Adipose tissue (tissue), 3 donors: Measurements from ENCODE around the gene SLC30A7. TPM values are rescaled to one million over a fixed set of nuclear protein-coding genes. Genes with fewer than 3 reads are reported as not detected.
"Not testable (repeated sequence)": the region's sequence is repeated elsewhere in the genome, so short reads cannot be mapped to it uniquely, and the experiment has no call there.

Experiments used
- H3K27ac ChIP-seq: one replicate; pipeline ENCODE4 v1.5.1; 2013; ENCODE audit warnings: low read depth, low read length
- WGBS, 3 donors: extraction: QIAGEN DNeasy Blood & Tissue Kit; methylation state at CpG; one replicate each; pipeline ENCODE4 v1.1.7; 2013; 5-methylcytosine and 5-hydroxymethylcytosine counted together
- polyA plus RNA-seq, 3 donors: library from polyadenylated mRNA; stranded (reverse); fragments of 200-250 nt; gene quantifications; one replicate each; pipeline ENCODE4 v1.2.3, GENCODE V29; 2013
- donor health status: healthy with polysubstance abuse.
- donor health status: Bipolar disorder and iron deficiency.
- donor health status: healthy.

Gene SLC30A7
- polyA plus RNA-seq, 3 donors, result 1.8 to 5.3 (median 2.8) TPM

DNA sequence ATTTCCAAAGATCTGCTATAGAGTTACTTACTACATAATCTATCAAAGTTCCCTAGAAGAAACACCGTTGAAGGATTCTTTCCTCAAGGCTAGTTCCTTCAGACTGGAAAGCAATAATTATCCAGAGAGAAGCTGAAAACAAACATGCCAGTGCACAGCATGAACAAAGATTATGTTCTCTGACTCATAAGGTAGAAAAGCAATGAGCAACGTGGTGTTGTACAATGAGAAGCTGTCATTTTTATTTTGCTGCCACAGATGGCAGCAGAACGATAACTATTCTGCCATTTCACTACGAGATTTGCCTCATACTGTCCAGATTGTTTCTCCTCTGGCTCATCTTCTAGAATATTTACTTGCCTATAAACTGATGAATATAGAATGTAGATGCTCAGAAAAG, 11.9 kb upstream of the SLC30A7 start:
- no peak overlapping the region for H3K27ac ChIP-seq
- WGBS, 3 donors, result 35 to 74% (median 67%) methylated on average over 4 of the region's 4 CpGs

DNA sequence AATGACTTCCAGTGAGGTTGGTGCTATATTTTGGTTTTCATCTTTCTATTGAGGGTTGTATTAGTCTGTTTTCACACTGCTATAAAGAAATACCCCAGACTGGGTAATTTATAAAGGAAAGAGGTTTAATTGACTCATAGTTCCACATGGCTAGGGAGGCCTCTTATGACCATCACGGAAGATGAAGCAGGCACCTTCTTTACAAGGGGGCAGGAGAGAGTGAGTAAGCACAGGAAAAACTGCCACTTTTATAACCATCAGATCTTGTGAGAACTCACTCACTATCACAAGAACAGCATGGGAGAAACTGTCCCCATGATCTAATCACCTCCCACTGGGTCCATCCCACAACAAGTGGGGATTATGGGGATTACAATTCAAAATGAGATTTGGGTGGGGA, 6.9 kb upstream of the SLC30A7 start:
- not testable (repeated sequence) for H3K27ac ChIP-seq
- 93 to 96% (median 94%) methylated on average over 1 of the region's 1 CpG for WGBS, 3 donors

DNA sequence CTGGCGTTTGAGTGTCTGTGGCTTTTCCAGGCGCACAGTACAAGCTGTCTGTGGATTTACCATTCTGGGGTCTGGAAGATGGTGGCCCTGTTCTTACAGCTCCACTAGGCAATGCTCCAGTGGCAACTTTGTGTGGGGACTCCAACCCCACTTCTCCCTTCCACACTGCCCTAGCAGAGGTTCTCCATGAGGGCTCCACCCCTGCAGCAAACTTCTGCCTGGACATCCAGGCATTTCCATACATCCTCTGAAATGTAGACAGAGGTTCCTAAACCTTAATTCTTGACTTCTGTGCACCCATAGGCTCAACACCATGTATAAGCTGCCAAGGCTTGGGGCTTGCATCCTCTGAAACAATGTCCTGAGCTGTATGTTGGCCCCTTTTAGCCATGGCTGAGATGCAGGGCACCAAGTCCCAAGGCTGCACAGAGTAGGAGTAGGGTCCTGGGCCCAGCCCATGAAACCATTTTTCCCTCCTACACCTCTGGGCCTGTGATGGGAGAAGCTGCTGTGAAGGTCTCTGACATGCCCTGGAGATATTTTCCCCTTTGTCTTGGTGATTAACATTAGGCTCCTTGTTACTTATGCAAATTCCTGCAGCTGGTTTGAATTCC, 5.9 kb upstream of the SLC30A7 start:
- H3K27ac ChIP-seq, result not testable (repeated sequence)
- 99 to 100% (median 100%) methylated on average over 2 of the region's 2 CpGs for WGBS, 3 donors

DNA sequence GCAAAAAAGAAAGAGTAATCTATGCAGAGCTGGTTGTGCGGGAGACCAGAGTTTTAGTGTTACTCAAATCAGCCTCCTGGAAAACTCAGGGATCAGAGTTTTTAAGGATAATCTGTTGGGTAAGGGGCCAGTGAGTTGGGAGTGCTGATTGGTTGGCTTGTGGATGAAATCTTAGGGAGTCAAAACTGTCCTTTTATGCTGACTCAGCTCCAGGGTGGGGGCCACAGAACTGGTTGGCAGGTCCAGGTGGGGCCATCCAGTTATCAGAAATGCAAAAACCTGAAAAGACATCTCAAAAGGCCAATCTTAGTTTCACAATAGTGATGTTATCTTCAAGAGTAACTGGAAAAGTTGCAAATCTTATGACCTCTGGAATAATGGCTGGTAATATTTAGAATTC, 4.5 kb upstream of the SLC30A7 start:
- 97 to 100% (median 100%) methylated on average over 1 of the region's 1 CpG for WGBS, 3 donors
- no peak overlapping the region for H3K27ac ChIP-seq

DNA sequence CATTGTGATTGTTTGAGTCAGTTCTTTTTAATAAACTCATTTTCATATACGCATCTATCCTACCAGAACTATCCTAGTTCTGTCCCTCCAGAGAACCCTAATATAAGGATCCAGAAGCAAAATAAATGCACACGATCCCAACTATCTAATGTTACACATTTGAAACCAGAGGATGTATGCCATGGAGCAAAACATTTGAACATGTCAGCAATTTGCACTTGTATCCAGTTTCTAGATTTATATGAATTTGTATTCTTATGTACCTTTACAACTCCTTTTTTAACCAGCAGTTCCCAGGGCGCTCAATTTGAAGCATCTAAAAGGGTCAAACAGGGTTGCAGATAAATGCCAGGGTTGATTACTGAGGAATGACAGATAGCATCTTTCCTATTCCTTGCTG, 3.3 kb upstream of the SLC30A7 start:
- H3K27ac ChIP-seq, result no peak overlapping the region
- WGBS, 3 donors, result 95 to 96% (median 95%) methylated on average over 3 of the region's 3 CpGs

DNA sequence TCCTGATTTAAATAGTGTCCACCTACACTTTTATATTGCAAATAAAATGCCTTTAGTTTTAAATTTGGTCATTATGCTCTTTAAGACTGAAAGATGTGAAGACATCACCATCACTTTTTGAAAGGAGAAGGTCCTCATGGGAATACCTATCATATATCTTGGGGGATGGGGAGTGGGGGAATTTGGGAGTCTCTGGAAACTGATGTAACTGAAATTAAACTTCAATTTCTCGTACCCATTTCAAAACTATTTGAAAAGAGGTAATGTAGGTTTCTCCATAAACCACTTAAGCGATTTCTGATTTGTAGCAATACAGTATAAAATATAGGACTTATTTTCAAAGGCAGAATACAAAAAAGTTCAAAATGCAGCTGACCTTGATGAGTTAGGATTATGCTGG, 2.2 kb upstream of the SLC30A7 start:
- H3K27ac ChIP-seq, result no peak overlapping the region
- 35 to 42% (median 36%) methylated on average over 2 of the region's 2 CpGs for WGBS, 3 donors

DNA sequence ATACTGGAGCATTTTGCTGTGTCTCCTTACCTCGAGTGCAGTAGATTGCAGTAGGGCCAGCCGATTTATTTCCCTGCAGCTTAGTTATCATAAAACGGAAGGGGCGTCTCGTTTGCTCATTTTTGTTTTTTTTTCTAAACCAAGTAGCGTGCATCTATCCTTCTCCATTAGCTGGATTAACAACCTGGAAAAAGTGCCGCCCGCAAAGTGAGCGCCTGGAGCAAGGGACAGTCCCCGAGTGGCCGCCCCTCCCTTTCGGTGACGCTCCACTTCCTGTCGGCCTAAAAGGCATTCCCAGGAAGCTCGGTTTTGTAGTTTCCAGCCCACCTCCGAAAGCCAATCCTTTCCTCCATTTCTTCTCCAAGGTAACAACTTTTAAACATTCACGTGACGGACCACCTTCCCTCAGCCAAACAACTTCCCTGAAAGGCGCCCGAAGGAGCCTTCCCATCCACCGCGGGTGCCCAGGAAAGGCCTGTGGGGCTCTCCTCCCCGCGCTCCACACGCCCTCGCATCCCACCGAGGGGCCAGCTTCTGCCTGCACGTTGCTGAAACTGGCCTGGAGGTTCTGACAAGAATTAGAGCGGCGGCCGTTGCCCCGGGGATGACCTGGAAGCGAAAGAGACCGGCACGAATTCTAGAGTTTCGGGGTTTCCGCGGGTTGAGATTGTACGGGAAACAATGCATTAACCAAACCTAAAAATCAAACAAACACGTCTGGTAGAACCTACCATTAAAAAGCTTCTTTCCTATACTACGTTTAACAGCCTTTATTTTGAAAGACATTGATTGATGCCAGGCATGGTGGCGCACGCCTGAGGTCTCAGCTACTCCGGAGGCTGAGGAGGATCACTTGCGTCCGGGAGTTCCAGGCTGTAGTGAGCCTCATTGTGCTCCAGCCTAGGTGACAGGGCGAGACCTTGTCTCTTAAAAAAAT, 1.0 kb upstream of the SLC30A7 start, which contains the start of gene EXTL2:
TSS of gene EXTL2 (minus strand) at position 240 of the 937 bp plus-strand sequence. CDS start 6,085 bp downstream, outside the sequence.
- WGBS, 3 donors, result 0% methylated on average over 47 of the region's 47 CpGs
- peak within 1 kb of the TSS; percentile 96 for H3K27ac ChIP-seq

DNA sequence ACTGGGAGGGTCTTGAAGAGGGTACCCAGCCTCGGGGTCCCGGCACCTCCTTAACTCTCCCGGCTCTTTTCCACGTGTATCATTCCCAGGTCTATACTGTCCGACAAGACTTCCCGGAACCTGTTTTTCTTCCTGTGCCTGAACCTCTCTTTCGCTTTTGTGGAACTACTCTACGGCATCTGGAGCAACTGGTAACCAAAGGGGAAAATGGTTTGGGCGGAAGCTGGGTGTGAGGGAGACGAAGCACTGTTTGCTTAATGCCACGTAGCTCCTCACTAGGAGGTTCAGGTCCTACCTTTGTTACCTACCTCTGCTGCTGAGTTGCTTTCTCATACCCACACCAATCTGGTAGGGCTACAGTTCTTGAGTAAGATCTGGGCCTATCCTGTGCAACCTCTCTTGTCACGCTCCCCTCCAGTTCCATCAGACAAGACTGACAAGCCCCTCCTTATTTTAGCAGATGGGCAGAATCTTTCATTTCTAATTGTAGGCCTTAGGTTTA, 642 bp downstream of the SLC30A7 start:
- 0 to 1% (median 1%) methylated on average over 12 of the region's 12 CpGs for WGBS, 3 donors
- peak overlapping the region; percentile 96 for H3K27ac ChIP-seq

DNA sequence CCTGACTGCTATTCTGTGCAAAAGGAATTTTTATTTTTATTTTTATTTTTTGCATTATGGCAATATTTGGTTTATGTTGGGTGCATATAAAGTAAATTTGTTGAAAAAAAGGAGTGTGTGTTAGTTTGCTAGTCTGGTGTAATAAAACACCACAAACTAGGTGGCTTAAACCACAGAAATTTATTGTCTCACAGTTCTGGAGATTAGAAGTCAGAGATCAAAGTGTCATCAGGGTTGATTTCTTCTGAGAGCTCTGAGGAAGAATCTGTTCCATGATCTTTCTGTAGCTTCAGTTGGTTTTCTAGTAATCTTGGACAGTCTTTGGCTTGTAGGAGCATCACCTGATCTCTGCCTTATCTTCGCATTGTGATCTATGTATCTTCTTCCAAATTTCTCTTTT, 6.5 kb downstream of the SLC30A7 start:
- H3K27ac ChIP-seq, result no peak overlapping the region
- 97 to 100% (median 100%) methylated on average over 1 of the region's 1 CpG for WGBS, 3 donors

DNA sequence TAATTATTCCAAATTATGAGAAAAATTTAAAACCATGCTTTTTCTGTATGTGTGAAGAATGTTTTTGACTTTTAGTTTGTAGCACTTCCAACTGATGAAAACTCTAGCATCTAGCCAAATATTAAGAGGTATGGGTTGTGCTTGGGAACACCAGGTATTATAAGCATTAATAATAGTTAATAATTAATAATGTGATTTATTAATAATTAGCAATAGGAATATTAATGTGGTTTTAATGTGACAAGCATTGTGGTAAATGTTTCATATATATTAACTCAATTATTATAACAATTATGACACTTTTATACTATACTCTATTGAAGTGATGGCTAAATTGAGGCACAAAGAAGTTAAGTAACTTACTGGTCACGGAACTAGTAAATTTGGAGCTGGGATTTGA, 7.9 kb downstream of the SLC30A7 start:
- H3K27ac ChIP-seq, result no peak overlapping the region
- WGBS, 3 donors, result 97 to 100% (median 100%) methylated on average over 1 of the region's 1 CpG

DNA sequence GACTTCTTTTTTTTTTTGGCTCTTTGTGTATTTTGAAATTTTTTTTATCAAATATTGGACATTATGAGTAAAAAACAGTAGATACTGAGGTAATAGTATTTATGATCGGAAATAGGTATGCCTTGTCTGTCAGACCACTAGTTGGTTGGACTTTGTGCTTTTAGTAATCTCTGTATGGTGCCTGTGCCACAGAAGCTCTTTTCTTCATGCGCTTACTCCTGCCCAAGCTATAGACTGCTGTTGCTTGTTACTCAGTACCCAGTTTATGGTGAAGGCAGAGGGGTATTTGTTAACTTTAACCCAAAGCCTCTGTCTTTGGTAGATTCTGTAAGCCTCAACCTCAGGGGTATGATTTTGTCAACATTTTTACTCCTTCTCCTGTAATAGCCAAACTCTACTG, 8.6 kb downstream of the SLC30A7 start:
- WGBS, 3 donors, result 93 to 98% (median 97%) methylated on average over 2 of the region's 2 CpGs
- H3K27ac ChIP-seq, result no peak overlapping the region

DNA sequence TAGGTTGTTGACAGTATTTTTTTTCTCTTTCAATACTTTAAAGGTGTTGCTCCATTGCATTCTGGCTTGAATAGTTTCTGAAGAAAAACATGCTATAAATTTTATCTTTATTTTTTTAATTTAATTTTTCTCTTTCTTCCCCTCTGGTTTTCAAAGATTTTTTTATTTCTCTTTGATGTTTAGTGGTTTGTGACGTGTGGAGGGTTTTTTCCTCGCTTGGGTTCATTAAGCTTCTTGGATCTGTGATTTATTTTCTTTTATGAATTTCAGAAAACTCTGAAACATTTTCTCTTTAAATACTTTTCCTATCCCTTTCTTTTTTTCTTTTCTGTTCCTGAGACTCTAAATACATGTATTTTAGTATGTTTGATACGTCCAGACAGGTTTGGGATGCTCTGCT, 9.3 kb downstream of the SLC30A7 start:
- 98% methylated on average over 3 of the region's 3 CpGs for WGBS, 3 donors

DNA sequence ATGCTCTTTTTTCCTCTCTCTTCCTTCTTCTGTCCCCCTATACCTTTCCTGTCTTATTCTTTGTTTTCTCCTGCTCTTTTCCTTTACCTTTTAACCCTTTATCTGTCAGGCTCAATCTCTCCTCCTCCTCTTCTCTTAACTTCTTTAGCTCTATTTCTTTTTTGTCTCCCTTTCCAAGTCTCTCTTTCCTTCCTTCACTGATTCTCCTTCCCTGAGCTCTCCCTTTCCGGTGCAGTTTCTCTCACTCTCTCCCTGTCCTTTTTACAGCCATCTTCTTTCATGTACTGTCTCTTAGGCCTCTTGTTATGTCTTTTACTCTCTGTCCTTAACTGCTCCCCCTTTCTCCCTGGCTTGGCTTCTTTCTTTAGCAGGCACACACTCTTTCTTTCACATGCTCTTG, 12.0 kb downstream of the SLC30A7 start:
- no peak overlapping the region for H3K27ac ChIP-seq
- WGBS, 3 donors, result 94 to 100% (median 96%) methylated on average over 1 of the region's 1 CpG

More for the DNA sequence above, 9.3 kb downstream of the SLC30A7 start:
- H3K27ac ChIP-seq, result no peak overlapping the region

DNA sequence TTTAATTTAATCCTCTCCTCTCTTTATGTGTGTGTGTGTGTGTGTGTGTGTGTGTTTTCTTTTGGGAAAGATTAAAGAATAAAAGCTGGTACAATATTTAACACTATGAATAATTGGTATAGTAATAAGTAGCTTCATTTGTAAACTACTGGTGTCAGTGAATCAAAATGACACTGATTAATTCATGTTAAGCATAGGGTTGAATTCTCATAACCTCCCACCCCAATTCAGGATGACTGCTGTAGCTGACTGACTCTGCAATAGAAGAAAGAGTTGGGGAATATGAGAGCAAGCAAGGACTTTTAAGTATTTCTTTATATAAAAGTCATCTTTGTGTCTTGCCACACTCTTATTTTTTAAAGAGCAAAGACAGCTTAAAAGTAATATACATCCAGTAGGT, 13.1 kb downstream of the SLC30A7 start:
- no peak overlapping the region for H3K27ac ChIP-seq

DNA sequence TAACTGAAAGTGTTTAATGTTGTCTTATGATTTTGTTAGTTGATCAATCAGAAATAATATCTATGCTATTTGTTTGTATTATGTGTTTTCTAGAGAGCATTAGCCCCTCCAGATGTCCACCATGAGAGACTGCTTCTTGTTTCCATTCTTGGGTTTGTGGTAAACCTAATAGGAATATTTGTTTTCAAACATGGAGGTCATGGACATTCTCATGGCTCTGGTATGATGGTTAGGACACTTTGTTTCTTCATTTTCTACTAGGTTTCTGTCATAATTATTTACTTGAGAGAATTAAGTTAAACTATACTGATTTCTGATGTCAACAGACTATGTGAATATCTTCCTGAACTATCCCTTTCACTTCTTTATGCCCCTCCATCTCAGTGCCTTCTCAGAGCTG, 16.1 kb downstream of the SLC30A7 start:
- no peak overlapping the region for H3K27ac ChIP-seq

DNA sequence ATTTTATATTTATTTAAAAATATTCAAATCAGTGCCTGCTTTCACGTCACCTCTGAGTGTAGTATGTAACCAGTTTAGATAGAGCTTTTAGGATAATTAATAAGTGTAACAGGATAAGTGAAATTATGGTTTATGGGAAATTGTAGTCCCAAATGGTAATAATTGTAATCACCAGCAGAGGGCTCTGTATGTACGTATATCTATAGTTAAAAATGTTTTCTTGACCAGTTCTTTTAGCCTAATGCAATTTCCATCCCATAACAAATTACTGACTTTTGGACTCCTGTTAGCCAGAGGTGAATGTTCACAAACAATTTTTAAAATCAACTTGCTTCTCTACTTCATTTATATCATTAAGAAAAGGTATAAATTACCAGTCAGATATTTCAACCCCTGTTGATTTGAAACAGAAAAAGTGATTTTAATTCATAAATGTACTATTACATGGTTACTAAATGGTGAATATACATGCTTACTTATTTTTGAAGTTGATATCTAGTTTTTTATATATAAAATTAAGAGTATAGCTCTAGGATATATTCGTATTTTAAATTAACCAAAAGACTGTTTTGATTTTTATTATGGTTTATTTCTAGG, 25.3 kb downstream of the SLC30A7 start:
- 37 to 51% (median 40%) methylated on average over 3 of the region's 3 CpGs for WGBS, 3 donors
- no peak overlapping the region for H3K27ac ChIP-seq

DNA sequence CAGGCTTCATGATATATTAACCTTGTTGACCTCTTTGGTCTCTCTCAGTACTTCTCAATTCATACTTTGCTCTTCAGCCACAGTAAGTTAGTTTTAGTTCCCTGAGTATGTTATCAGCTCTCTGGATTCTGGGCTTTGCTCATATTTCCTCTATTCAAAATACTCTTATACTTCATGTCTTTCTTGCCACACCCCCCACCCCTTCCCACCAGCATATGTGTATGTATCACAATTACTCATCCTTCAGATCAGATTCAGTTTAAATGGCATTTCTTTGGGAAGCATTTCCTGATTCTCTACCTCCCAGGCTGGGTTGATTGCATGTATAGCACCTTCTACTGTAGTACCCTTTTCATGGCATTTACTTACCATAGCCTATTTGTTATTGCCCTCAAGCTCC, 28.3 kb downstream of the SLC30A7 start:
- no peak overlapping the region for H3K27ac ChIP-seq

DNA sequence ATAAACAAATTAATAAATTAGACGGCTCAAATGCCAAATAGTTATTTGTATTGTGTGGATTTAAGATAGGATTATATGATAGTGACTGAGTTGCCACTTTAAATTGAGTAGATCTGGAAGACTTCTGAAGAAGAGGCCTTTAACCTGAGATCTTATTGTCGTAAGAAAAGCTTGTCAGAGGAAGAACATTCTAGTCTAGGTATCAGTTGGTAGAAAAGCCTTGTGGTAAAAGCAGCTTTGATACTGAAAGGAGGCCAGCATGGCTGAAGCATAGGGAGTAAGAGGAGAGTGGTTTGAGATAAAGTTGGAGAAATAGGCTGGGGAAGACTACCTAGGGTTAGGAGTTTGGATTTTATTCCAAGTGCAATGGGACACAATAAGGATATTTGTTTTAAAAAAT, 29.1 kb downstream of the SLC30A7 start:
- WGBS, 3 donors, result 69 to 93% (median 86%) methylated on average over 2 of the region's 2 CpGs
- no peak overlapping the region for H3K27ac ChIP-seq

DNA sequence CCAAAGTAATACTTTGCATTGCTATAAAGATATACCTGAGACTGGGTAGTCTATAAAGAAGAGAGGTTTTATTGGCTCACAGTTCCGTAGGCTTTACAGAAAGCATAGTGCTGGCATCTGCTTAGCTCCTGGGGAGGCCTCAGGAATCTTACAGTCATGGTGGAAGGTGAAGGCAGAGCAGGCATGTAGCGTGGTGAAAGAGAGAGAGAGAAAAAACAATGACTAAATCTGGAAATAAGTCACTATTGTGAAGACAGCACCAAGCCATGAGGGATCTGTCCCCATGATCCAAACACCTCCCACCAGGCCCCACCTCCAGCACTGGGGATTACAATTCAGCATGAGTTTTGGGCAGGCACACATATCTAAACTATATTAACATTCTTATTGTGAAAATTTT, 30.4 kb downstream of the SLC30A7 start:
- 96 to 99% (median 97%) methylated on average over 2 of the region's 2 CpGs for WGBS, 3 donors
- H3K27ac ChIP-seq, result no peak overlapping the region
